ENCODE results near the gene RNU4-1. TPM values are rescaled to one million over a fixed set of nuclear protein-coding genes. Genes with fewer than 3 reads are reported as not detected.
A peak's percentile ranks its signal among the peaks of the same experiment; 100 is the strongest.

Gene RNU4-1
- total and polyA plus RNA-seq, 2 donors from 2014 or later, result 3,016 TPM; not detected in 1

DNA sequence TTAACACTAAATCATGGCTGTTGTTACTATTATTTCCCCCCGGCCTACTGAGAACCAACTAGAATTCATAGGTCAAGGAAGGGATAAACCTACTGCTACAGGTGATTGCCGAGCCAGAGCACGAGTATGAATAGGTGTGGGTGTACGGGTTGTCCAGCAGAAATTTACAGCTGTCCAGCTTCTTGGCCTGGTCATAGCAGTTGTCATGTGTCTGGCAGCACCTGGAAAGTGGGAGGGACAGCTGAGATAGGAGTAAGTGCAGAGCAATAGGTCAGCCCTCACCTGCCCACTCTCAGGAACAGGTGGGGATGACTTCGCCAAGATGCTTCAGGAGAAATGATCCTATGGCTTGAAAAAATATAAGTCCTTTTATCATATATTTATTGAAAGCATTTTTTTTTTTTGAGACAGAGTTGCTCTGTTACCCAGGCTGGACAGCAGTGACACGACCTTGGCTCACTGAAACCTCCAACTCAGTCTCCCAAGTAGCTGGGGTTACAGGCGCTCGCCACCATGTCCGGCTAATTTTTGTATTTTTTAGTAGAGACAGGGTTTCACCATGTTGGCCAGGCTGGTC lies 31.9 kb upstream of the RNU4-1 start:
- Histone ChIP-seq H3K36me3 (ENCODE audit: control insufficient read depth in 2 of 3, insufficient read depth in 3 of 3, low read length in 3 of 3) (no peaks in the 10 kb centered on the region), H3K9me3 (ENCODE audit: control insufficient read depth in 2 of 3, insufficient read depth in 1 of 3, low read length in 3 of 3) (no peaks in the 10 kb centered on the region), H3K9ac (ENCODE audit: low read length in 3 of 3) (no peak overlapping the region), H3K4me1 (ENCODE audit: control insufficient read depth in 2 of 3, insufficient read depth in 2 of 3, low read depth in 1 of 3, low read length in 3 of 3) (peaks cover 0 to 5% (median 0%) of the 10 kb centered on the region in 3 donors), H3K27ac (ENCODE audit: low read depth in 2 of 2, low read length in 2 of 2) (no peak overlapping the region), H3K27me3 (ENCODE audit: control insufficient read depth, insufficient read depth, low read length) (no peaks in the 10 kb centered on the region), H3K4me3 (ENCODE audit: low read length in 3 of 3) (no peak overlapping the region)
- intact Hi-C loops (cut with DNase I), result no loop called here
- DNase-seq (no peak), FAIRE-seq (no peak)
- TF ChIP-seq, protein P1, sequence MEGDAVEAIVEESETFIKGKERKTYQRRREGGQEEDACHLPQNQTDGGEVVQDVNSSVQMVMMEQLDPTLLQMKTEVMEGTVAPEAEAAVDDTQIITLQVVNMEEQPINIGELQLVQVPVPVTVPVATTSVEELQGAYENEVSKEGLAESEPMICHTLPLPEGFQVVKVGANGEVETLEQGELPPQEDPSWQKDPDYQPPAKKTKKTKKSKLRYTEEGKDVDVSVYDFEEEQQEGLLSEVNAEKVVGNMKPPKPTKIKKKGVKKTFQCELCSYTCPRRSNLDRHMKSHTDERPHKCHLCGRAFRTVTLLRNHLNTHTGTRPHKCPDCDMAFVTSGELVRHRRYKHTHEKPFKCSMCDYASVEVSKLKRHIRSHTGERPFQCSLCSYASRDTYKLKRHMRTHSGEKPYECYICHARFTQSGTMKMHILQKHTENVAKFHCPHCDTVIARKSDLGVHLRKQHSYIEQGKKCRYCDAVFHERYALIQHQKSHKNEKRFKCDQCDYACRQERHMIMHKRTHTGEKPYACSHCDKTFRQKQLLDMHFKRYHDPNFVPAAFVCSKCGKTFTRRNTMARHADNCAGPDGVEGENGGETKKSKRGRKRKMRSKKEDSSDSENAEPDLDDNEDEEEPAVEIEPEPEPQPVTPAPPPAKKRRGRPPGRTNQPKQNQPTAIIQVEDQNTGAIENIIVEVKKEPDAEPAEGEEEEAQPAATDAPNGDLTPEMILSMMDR (IDR thresholded peaks at IDR 0.05; ENCODE audit: borderline replicate concordance, extremely low read depth, insufficient read depth), result no peak

DNA sequence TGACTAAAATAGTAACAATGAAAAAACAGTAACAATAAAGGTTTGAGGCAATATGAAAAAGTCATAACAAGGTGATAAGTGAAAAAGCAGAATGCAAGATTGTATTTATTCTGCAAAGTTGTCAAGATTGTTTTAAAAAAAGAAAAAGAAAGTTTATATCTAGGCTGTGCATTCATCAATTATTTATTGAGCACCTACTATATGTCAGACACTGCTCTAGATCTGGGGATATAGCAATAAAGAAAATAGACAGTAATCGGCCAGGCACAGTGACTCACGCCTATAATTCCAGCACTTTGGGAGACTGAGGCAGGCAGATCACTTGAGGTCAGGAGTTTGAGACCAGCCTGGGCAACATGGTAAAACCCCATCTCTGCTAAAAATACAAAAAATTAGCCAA lies 30.7 kb upstream of the RNU4-1 start:
- FAIRE-seq, result no peak
- Histone ChIP-seq H3K4me1 (ENCODE audit: control insufficient read depth in 2 of 3, insufficient read depth in 2 of 3, low read depth in 1 of 3, low read length in 3 of 3) (peaks cover 0 to 5% (median 0%) of the 10 kb centered on the region in 3 donors), H3K4me3 (ENCODE audit: low read length in 3 of 3) (no peak overlapping the region), H3K9ac (ENCODE audit: low read length in 3 of 3) (no peak overlapping the region), H3K27ac (ENCODE audit: low read depth in 2 of 2, low read length in 2 of 2) (no peak overlapping the region), H3K36me3 (ENCODE audit: control insufficient read depth in 2 of 3, insufficient read depth in 3 of 3, low read length in 3 of 3) (no peaks in the 10 kb centered on the region), H3K27me3 (ENCODE audit: control insufficient read depth, insufficient read depth, low read length) (no peaks in the 10 kb centered on the region), H3K9me3 (ENCODE audit: control insufficient read depth in 2 of 3, insufficient read depth in 1 of 3, low read length in 3 of 3) (no peaks in the 10 kb centered on the region)
- DNase-seq, result peak in 1 of 5 donors; percentile 12
- intact Hi-C loops (cut with DNase I), result no loop called here
- TF ChIP-seq, protein P1 (IDR thresholded peaks at IDR 0.05; ENCODE audit: borderline replicate concordance, extremely low read depth, insufficient read depth), result no peak

DNA sequence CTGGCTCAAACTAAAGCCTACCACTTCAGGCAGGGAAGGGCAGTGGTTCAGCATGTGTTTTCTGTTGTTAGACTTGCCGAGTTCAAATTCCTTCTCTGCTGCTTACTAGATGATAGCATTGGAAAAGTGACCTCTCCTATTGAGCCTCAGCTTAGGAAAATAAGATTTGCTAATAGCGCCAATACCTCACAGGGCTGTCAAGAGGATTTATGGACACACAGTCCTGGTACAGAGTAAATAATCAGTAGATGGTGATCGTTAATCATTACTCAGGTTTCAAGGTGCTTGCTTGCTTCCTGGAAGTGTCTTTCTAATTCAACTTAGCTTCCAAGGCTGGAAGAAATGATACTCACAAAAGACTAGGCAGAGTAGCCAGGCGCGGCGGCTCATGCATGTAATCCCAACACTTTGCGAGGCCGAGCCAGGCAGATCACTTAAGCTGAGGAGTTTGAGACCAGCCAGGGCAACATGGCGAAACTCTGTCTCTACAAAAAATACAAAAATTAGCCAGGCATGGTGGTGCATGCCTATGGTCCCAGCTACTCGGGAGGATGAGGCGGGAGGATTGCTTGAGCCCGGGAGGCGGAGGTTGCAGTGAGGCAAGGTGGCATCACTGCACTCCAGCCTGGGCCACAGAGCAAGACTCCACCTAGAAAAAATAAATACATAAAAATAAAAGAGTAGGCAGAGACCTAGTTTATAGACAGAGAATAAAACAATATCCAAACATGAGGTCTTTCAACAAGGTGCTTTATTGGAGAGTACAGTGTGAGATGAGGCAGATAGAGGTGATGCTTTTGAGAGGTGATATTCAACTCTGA lies 28.6 kb upstream of the RNU4-1 start:
- H3K9ac ChIP-seq (ENCODE audit: low read length in 3 of 3), result no peak overlapping the region
- H3K4me3 ChIP-seq (ENCODE audit: low read length in 3 of 3), result peak overlapping the region in 1 of 3 donors; percentile 21
- FAIRE-seq (peak; percentile 35), DNase-seq (peak; percentile 62 to 77 (median 75))
- H3K27ac ChIP-seq (ENCODE audit: low read depth in 2 of 2, low read length in 2 of 2), result peak overlapping the region in 1 of 2 donors; percentile 63
- no peaks in the 10 kb centered on the region for H3K27me3 ChIP-seq (ENCODE audit: control insufficient read depth, insufficient read depth, low read length)
- no peaks in the 10 kb centered on the region for H3K36me3 ChIP-seq (ENCODE audit: control insufficient read depth in 2 of 3, insufficient read depth in 3 of 3, low read length in 3 of 3)
- H3K4me1 ChIP-seq (ENCODE audit: control insufficient read depth in 2 of 3, insufficient read depth in 2 of 3, low read depth in 1 of 3, low read length in 3 of 3), result peaks cover 3 to 8% (median 3%) of the 10 kb centered on the region in 3 donors
- intact Hi-C loops (cut with DNase I), result no loop called here
- H3K9me3 ChIP-seq (ENCODE audit: control insufficient read depth in 2 of 3, insufficient read depth in 1 of 3, low read length in 3 of 3), result no peaks in the 10 kb centered on the region
- TF ChIP-seq, protein P1 (IDR thresholded peaks at IDR 0.05; ENCODE audit: borderline replicate concordance, extremely low read depth, insufficient read depth), result no peak

Data from kidney (tissue), 14 donors.